SH-SY5Y (cell line): Measurements from ENCODE around the gene SCGB1D2.

Experiments
- GATA2 ChIP-seq: IDR thresholded peaks from 2 replicates; pipeline ENCODE4 v1.6.1; 2011; ENCODE audit warnings: mild to moderate bottlenecking, low read depth, low read length
- GATA3 ChIP-seq: IDR thresholded peaks from 2 replicates; pipeline ENCODE4 v1.6.1; 2011; ENCODE audit warnings: low read depth, mild to moderate bottlenecking, low read length, moderate library complexity

- TF ChIP-seq GATA3 (no peak), GATA2 (no peak)
Measured at GRCh38 chr11:62266558-62266957, 24.5 kb downstream of the SCGB1D2 start.
